GM10248 (cell line): ENCODE data around the gene KAT6B.
"Not testable (repeated sequence)": the region's sequence is repeated elsewhere in the genome, so short reads cannot be mapped to it uniquely, and the experiment has no call there.

Experiments
- CTCF ChIA-PET: fragments of 300-600 bp; sonication (Branson Sonifier 250); formaldehyde crosslinking; extraction: SDS; loops from one replicate; lab custom pipeline; 2021; ENCODE audit warnings: antibody characterized with exemption; lab: Yijun Ruan, JAX
- POLR2A ChIA-PET: fragments of 350-650 bp; sonication (Branson Sonifier 250); formaldehyde crosslinking; extraction: SDS; loops from one replicate; lab custom pipeline; 2020; ENCODE audit warnings: antibody characterized with exemption; lab: Yijun Ruan, JAX
- DNase-seq: peaks from one replicate; pipeline ENCODE4 v3.0.0; 2012; ENCODE audit errors: extremely low spot score
- TF ChIP-seq, protein P1 (sequence below): IDR thresholded peaks from 2 replicates; pipeline ENCODE4 v1.5.1; 2012; ENCODE audit warnings: mild to moderate bottlenecking, low read depth; ENCODE audit errors: extremely low read depth, missing control alignments, control extremely low read depth

Gene KAT6B

GRCh38 chr10:74887614-74888284 lies 61.3 kb downstream of the KAT6B start:
- ChIA-PET POLR2A (no interaction called here), CTCF (interaction anchor here (1.0 kb wide), 1 partner anchor 15 kb away, joined by 3 read pairs; no protein-coding TSS in a partner anchor)
- DNase-seq, result no peak
- TF ChIP-seq, protein P1, sequence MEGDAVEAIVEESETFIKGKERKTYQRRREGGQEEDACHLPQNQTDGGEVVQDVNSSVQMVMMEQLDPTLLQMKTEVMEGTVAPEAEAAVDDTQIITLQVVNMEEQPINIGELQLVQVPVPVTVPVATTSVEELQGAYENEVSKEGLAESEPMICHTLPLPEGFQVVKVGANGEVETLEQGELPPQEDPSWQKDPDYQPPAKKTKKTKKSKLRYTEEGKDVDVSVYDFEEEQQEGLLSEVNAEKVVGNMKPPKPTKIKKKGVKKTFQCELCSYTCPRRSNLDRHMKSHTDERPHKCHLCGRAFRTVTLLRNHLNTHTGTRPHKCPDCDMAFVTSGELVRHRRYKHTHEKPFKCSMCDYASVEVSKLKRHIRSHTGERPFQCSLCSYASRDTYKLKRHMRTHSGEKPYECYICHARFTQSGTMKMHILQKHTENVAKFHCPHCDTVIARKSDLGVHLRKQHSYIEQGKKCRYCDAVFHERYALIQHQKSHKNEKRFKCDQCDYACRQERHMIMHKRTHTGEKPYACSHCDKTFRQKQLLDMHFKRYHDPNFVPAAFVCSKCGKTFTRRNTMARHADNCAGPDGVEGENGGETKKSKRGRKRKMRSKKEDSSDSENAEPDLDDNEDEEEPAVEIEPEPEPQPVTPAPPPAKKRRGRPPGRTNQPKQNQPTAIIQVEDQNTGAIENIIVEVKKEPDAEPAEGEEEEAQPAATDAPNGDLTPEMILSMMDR, result no peak

- TF ChIP-seq, protein P1, result peak; percentile 14
- no peak for DNase-seq
- ChIA-PET CTCF (interaction anchor here (0.7 to 5.5 kb wide), 10 partner anchors 9 to 1003 kb away, joined by 3 to 31 read pairs (median 4); no protein-coding TSS in a partner anchor), POLR2A (no interaction called here)
These were observed 62.7 kb downstream of the KAT6B start for GRCh38 chr10:74888962-74889661.

- ChIA-PET CTCF (interaction anchor here (0.7 to 5.5 kb wide), 14 partner anchors 8 to 1003 kb away, joined by 3 to 31 read pairs (median 4); no protein-coding TSS in a partner anchor), POLR2A (no interaction called here)
- TF ChIP-seq, protein P1, result no peak
- DNase-seq, result no peak
These were observed 63.2 kb downstream of the KAT6B start for GRCh38 chr10:74889662-74889998.

- TF ChIP-seq, protein P1, result no peak
- ChIA-PET CTCF (interaction anchor here (0.7 to 5.5 kb wide), 9 partner anchors 10 to 647 kb away, joined by 3 to 31 read pairs (median 5); no protein-coding TSS in a partner anchor), POLR2A (no interaction called here)
- no peak for DNase-seq
These were observed 64.1 kb downstream of the KAT6B start for GRCh38 chr10:74890460-74890859.

DNA sequence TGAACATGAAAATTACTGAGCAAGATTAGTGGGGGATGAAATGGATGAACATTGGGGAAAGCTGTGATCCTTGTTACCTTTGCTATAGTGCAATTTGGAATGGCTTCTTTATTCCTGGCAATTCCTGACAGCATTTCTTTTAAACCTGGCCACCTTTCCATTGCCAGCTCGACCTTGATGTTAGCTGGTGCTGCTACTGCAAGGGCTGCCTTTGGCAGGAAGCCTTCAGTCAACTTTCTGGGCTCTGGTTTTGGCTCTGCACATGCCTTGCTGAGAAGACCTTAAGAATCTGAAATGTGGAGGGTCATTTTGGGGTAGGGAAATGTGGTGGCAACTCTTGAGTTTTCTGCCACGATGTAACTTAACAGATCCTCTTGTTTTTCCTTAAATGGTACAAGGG lies 64.7 kb downstream of the KAT6B start:
- ChIA-PET POLR2A (no interaction called here), CTCF (interaction anchor here (1.0 to 5.5 kb wide), 6 partner anchors 7 to 129 kb away, joined by 3 to 31 read pairs (median 6); no protein-coding TSS in a partner anchor)
- DNase-seq, result no peak
- TF ChIP-seq, protein P1, result no peak

GRCh38 chr10:74892839-74893238 lies 66.4 kb downstream of the KAT6B start:
- ChIA-PET POLR2A (no interaction called here), CTCF (interaction anchor here (1.0 to 5.5 kb wide), 5 partner anchors 9 to 37 kb away, joined by 3 to 31 read pairs (median 7); no protein-coding TSS in a partner anchor)
- DNase-seq, result no peak
- TF ChIP-seq, protein P1, result no peak

DNA sequence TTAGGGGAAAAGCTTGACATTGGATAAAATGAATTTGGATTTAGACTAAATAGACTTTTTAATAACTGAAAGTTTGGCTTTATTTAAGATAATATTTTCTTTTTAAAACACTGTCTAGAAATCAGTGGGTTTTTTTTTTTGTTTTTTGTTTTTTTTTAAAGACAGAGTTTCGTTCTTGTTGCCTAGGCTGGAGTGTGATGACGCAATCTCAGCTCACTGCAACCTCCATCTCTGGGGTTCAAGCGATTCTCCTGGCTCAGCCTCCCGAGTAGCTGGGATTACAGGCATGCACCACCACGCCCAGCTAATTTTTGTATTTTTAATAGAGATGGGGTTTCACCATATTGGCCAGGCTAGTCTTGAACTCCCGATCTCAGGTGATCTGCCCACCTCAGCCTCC lies 66.9 kb downstream of the KAT6B start:
- POLR2A ChIA-PET, DNase-seq: not testable (repeated sequence)
- CTCF ChIA-PET, result interaction anchor here (1.0 to 5.5 kb wide), 6 partner anchors 10 to 38 kb away, joined by 3 to 31 read pairs (median 6); no protein-coding TSS in a partner anchor
